HG02798 (cell line): ENCODE results near the gene EPAS1.

Experiments used
- ATAC-seq: cut with Tn5 transposase; IDR thresholded peaks from one replicate; pipeline ENCODE4 v1.9.1; 2021; ENCODE audit warnings: mild to moderate bottlenecking; ENCODE audit not compliant: unreplicated experiment, poor library complexity

EPAS1 gene

DNA sequence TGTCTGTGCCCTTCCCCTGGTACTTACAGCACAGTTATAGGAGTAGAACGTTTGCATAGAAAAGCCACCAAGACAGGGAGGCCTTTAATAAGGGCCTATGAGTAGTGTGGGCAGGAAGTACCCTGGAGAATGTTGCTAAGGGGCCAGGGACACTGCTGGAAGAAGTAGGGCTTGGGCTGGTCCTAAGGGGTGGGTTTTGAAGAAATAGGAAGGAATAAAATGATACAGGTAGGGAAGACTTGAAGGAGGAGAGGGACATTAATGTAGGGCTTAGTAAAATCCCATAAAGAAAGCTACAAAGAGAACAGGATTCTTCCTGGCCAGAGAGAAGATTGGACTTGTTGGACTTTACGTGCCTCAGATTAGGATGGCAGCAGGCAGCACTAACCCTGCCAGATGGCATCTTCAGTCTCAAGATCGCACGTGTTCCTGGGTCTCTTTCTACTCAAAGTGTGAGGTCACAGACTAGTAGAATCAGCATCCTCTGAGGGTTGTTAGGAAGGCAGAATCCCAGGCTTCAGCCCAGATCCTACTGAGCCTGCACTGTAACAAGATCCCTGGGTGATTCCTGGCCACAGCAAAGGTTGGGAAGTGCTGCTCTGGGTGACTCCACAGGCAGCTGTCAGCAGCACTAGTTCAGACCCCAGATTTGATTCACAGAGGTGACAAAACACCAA lies 39.2 kb downstream of the EPAS1 start:
- ATAC-seq: no peak

DNA sequence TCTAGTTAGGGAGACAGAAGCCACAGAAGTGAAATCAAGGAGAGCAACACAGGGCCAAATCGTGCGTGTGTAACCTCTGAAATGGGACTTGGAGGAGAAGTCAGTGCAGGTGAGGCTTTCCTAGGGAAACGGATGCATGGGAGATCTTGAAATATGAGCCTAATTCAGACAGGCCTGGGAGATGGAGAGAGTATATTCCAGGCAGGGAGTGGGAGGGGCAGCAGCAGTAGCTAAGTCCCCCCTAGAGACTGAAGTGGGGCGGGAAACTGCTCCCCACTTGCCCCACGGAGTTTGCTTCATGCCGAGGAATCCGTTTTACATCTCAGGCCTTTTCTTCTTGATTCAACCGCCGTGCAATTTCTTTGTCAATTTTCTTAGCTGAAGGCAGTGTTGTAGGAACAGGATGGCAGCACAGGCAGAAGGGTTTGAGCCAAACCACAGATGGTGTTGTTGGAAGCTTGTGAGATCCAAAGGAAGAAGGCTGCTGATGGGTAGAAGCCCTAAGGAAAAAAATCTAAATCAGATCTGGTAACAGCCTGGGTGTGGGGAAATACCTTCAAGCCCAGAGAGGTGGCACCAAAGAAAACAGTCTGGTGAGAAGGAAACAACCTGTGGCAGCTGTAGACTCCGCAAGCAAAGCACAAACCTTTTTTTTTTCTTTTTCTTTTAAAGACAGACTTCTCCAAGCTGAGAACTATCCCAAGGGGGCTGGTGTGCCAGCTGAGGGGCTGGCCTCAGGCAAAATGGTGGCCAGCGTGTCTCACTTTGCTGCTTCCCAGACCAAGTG lies 40.2 kb downstream of the EPAS1 start:
- ATAC-seq: no peak

DNA sequence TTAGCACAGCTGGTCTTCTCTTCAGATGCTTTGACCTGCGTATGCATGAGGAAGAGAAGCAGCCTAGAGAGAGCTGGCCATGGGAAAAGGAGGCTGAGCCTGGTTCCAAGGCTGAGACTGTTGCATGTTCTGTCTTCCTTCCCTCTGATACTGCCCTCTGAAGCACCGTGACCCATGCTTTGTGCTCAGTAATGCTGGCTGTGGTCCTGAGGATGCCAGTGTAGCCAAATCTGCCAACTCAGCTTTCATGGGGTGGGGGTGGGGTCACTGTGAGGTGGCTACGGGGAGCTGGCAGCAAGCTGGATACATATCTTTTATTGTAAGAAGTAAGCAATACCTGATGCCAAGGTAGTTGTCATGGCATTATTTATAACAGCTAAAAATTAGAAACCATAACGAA lies 41.5 kb downstream of the EPAS1 start:
- no peak for ATAC-seq

DNA sequence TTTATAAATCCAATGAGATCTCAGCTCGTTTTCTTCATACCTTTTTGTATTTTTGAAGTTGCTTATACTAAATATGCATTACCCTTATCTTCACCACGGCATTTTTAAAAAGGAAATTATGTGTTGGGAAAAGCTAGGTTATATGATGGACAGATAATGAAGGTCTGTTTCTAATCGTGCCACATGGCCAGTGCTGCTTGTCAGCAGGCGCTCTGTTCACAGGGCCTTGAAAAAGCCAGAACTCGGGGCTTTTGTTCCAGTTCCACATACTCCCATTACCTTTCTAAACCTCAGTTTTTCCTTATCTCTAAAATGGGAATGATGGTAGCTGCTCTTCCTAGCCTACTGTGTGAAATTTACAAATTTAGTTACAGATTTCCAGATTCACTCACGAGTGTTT lies 42.0 kb downstream of the EPAS1 start:
- no peak for ATAC-seq

DNA sequence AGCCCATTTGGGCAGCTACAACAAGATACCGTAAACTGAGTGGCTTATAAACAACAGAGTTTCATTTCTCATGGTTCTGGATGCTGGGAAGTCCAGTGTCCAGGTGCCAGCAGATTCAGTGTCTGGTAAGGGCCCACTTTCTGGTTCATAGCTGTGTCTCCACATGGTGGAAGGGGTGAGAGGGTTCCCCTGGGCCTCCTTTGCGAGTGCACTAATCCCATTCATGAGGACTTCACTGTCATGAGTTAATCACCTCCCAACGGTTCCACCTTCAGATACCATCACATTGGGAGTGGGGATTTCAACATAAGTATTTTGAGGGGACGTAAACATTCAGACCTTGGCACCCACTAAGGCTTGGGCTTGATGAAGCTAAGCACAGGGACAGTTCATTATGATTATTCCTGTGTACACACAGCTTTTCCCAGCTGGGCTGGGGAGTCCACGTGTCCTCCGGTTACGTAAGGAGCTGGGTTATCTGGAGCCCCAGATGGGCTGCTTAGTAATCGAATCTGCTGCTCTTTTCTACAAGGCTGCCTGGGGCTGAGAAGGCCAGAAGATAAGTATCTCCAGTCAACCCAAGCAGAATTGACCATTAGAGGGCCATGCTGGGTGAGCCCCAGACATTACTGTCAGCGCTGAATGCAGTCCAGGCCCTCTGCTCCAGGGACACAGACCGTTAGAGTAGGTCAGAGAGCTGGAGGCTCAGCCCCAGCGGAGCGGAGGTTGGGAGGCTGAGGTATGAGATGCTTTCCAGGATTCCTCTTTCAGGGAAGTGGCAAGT lies 42.7 kb downstream of the EPAS1 start:
- no peak for ATAC-seq

DNA sequence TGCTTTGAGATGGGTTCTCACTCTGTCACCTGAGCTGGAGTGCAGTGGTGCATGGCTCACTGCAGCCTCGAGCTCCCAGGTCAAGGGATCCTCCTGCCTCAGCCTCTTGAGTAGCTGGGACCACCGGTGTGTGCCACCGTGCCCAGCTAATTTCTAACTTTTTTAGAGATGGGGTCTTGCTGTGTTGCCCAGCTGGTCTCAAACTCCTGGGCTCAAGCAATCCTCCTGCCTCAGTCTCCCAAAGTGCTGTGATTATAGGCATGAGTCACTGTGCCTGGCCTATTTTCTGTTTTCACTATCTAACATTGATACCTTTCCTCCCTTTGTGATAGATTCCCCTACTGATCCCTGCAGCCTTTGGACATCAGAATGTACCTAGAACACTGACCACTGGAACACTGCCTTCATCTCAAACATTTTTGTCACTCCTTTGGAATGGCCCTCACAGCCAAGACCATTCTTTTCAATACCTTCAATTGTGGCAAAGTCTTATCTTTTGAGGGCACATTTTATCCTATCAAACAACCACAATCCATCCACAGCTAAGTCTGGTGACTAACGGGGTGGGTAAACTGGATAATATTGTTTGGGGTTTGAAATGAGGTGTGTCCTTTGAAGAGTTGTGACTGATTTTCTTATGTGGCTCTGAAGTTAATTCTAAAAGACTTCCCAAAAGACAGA lies 43.7 kb downstream of the EPAS1 start:
- ATAC-seq: no peak

DNA sequence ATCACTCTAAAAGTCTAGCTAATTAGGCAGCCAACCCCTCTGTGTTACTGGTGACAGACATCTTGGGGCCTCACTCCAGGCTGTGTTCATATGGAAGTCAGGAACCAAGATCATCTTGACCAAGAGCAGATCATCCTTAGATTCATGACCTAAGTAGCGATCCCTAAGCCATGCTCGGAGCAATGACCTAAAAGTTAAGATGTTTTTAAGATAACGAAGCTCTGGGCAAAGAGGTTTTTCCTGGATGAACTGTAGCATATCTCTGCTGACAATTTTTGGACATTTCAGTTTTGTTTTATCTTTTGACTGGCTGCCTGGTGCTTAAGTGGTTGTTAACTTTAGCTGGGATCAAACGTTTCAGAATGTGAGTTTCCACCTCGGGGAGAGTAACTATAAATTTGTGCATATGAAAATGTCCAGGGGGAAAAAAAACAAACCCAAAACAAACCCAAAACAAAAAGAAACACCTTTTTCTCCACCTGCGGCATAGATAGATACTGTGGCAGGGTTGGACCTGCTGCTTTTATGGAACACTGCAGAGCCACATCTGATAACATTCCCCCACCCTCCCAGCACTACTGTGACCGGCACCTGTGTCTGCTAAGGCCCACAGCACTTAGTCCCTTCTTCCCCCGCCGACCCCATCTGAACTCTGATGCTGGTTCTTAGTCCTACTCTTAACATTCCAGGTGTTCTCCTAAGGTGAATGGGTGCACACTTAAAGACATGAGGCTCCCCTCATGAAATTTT lies 45.5 kb downstream of the EPAS1 start:
- ATAC-seq: no peak

DNA sequence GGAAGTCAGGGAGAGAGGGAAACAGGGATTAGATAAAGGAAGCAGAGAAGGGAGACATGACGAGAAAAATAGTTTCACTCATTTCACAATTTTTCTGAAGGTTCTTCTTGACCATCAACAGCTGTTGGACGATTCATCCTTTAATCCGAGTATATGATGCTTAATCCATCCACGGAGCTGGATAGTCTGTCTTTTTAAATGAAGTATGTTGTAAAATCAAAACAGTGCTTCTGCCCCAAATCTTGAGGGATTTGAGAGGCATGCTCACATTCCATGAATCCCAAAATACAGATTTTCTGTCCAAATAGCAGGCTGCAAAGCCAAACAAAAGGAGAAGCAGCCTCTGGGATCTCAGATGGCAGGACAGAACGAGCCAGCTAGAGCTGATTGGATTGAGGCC lies 47.5 kb downstream of the EPAS1 start:
- ATAC-seq: no peak

DNA sequence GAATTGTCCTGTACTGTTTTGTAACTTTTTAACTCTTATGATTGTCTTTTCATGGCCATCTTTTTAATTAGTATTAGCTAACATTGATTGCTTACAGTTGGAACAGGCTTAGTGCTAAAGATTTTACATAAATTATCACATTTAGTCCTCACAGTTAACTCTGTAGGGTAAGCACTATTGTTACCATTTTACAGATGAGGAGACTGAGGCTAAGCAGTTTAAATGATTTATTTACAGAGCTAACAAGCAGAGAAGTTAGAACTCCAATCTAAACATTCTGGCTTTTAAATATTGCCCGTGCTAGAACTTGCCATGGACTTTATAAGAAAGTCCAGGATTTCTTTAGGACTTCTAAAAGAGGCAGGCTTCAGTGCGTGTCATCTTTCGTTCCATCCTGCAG lies 48.6 kb downstream of the EPAS1 start:
- ATAC-seq: no peak

DNA sequence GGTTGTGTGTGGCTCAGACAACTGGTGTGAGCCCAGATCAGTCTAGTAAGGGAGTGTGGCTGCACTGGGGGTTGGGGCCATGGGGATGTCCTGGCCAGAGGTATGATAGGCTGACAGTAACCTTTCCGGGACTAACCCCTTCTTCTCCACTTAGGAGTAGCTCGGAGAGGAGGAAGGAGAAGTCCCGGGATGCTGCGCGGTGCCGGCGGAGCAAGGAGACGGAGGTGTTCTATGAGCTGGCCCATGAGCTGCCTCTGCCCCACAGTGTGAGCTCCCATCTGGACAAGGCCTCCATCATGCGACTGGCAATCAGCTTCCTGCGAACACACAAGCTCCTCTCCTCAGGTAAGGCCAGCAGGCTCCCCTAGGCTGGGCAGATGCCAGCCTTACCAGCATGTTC lies 49.5 kb downstream of the EPAS1 start:
- ATAC-seq: no peak

DNA sequence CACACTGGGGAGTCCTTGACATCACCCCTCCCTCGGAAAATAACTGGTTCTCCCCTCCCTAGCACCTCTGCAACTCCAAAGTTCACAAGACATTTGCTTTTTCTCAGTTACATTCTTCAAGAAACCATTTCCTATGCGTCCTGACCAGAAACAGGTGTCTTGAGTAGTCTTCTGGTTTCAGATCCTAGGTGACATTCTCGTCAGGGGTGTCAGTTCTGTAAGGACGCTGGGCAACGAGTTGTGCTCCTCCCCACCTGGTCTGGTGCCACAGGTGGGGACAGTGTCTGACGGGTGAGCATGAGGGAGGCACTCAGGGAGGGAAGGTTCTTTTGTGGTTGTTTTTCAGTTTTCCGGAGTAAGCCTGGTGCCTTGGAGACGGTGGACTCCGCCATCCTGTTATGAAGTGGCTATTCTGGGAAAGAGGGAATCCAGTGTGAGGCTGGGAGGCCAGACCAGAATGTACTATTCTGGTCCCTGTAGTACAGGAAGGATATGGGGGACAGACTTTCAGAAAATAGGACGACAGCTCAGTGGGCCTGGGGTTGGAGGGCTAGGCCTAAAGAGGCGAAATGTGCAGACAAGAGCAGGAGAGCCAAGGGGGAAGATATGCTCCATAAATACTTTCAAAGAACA lies 50.6 kb downstream of the EPAS1 start:
- peak; percentile 80 for ATAC-seq

DNA sequence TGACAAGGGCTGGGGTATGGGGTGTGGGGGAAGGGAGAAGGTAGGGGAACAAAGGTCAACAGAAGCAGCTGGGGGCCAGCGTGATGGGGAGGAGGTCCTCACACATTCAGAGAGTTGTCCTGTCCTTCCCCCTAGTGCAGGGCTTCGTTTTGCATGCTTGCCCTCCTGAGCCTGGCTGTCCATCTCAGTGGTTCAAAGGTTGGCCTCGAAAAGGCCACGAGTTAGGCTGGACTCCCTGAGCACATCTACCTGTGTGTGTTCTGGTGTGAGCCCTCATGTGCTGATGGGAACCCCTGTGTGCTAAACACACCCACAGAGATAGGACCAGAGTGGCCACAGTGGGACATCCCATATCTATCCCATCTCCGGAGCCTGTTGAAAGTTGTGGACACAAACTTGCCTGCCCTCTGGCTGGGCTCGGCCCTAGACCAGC lies 51.9 kb downstream of the EPAS1 start:
- ATAC-seq: no peak

DNA sequence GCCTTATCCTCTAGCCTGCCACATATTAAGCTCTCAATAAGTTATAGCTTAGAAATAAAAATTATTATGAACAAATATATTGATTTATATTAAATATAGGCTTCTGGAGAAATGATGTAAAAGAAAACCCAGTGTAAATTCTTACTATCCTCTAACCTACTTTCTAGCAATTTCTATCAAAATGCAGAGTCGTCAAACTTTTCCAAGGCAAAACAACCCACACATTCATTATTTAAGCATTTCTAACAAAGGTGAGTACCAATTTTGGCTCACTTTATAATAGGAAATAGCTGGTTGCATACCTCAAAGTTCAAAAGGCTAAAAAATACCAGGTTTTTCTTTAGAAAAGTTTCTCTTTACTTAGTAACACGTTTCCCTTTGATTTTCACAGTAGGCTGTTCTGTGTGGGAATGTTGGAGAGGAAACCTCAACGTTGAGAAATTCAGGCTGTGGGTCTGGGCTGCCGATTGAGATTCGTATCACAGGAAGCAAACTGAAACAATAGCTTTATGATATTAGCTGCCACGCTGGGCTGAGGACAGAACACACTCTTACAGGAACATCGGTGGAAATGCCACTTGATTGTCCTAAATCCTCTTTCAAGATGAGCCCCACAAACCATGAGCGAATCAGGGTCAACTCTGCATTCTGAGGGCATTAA lies 53.0 kb downstream of the EPAS1 start:
- no peak for ATAC-seq

DNA sequence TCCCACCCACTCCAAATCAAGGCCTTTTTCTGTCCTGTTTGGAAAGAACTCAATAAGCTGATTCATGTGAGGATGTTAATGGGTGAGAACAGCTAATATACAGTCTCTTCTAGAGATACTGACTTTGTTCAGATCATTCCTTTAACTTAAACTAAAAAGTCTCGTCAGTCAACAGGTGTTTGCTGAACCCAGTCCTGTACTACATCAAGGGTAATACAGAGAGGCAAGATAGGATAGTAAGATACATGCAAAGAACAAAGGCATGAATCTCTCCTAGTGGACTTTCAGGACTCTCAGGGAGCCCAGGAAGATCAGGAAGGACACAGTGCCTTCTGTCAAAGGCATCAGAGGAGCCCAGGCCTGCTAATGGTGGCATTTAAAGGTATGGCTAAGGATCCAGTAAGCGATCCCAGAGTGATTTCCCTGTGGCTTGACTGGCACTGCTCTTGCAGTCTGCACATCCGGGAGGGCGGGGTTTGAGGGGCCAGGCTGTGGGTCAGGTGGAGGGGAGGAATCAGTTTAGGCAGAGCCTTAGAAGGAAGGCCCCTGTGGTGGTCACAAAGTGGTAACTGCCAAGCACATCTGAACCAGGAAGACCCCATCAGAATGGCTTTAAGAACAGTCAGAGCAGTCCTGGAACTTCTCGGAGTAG lies 54.0 kb downstream of the EPAS1 start:
- ATAC-seq: no peak

DNA sequence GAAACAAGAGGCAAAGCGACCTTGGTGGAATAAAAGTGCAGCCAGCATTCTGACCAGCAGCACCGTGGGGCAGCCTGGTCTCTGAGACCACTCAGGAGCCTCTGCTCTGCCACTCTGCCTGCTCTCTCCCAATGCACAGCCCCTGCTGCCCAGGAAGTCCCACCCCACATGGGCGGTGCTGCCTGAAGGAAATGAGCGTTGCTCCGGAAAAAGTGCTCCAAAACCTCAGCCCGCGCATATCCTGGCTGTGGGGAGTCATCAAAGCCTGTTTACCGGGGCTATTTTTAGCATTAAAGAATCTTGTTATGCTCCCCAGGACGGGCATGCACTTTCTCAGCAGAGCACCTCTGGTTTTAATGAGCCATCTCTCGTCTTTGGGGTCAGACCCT lies 54.5 kb downstream of the EPAS1 start:
- no peak for ATAC-seq

DNA sequence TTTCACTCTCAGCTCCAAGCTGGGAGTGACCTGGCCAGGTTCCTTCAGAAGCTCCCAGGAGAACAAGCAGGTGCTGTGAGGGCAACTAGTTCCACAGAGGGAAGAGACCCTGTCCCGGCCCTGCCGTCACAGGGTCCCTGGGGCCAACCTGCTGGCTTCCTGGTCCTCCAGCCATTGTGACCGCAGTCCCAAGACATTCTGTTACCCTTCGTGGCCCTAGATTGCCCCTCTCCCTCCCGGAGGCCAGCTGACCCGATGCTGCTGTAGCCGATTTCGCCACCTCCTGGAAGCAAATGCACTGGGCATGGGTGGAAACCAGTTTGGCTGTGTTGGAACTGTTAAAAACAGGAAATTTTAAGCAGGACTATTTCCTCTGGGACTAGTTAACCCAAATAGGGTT lies 55.4 kb downstream of the EPAS1 start:
- ATAC-seq: no peak

DNA sequence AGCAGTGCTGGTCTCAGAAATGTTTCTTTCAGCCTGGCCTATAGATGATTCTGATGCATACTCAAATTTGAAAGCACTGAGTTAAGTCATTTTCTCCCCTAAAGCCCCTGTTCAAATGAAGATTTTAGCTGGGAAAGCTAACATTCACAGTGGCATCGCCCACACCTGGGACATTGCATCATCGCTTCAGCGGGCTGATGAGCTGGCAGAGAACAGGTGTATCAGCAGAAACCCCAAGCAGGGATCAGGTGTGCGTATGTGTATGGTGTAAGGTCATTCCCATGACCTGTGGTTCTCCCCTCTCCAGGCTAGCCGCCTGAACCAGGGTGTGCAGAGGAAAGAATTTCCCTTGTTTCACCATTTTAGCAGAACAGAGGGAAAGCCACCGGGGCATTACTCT lies 56.3 kb downstream of the EPAS1 start:
- no peak for ATAC-seq

DNA sequence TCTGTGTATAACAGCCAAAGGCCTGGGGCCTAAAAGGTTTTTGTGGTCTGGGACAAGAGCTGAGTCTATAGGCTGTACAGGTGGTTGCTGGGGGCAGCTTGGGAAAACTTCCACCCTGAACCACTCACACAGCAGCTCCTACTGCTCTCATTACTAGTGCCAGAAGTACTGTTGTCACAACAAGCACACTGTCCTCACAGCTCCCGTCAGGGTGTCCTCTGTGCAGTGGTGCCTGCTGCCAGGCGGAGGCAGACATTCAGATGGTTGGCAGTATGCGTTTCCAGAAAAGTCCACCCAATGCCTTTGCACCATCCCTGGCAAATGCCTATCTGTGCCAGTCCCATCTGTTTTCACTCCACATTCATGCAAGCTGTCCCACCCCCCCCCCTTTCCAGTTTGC lies 58.5 kb downstream of the EPAS1 start:
- ATAC-seq: no peak

DNA sequence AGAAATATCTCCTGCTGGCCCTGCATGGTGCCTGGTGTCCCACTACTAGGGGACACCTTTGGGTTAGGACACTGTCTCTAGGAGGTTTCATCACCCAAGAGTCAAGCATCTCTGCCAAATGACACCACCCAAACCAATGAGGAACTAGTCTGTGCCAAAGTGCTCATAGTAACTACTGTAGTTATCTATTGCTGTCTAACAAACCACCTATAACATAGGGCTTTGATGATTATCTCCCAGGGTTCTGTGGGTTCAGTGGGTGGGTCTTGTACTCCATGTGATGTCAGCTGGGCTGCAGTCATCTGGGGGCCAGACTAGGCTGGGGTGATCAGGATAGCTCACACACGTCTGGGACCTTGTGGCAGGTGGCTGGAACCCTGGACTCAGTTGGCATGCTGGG lies 59.8 kb downstream of the EPAS1 start:
- no peak for ATAC-seq
